ENCODE measurements around the gene MMP2.

MMP2 gene

DNA sequence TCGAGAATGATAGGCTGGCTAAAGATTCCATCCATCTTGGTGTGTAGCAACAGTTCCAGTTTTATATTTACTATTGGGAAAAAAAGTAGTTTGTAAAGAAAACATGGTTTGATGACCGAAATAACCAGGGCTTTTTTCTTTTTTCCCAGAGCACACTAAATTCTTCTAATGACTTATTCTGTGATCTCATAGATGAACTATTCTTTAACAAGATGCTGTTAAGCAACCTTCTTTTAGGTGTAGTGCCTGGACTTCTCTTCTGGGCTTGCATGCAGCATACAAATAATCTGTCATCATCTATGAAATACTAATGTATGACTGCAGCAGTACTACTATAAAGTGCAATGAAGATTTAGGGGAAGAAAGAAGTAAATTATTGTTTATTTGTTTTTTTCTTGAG is 76.4 kb downstream of the MMP2 start:
- no peak for TF ChIP-seq CTCF (IDR thresholded peaks at IDR 0.05; ENCODE audit: low read depth, low read length)
- H3K4me3 ChIP-seq (ENCODE audit: low read depth, low read length), result no peak overlapping the region

Measured in WI38 (cell line).